GM21390 (cell line): ENCODE data around the gene TDRD10.

ENCODE experiments used
- ATAC-seq: cut with Tn5 transposase; IDR thresholded peaks from one replicate; pipeline ENCODE4 v1.9.1; 2021; ENCODE audit not compliant: unreplicated experiment

The TDRD10 gene

DNA sequence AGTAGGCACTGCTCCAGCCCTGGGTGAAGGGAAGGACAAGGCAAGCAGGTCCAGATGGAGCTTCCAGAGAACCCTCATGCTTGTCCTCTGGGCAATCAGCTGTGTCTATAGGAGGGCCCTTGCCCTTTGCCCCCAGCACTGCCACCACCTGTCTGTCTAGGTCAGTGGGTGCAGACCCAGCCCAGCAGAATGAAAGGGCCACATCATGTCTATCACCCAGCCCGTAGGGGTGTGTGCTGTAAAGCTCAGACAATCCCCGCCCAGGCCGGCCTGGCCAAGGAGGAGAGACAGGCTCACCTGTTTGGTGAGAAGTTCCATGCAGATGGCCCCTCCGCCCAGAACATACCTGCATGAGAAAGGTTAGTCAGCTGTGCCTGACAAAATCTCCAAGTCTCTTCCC is 49.5 kb downstream of the TDRD10 start:
- ATAC-seq: no peak

DNA sequence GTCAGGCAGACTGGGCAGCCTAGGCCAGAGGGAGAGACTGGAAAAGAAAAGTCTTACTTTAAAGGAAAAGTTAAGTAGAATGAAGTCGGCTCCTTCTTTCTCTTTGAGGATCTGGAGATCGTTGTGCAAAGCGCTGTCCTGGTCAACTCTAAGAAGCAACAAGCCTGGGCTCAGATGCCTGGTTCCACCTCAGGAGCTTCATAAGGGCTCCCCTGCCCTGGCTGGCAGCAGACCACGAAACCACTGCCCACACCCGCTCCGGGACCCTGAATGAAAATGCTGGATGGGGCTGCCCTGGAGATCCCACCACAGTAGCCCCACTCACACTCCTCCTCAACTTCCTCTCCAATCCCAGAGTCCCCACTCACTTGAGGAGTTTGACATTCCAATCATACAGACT is 50.0 kb downstream of the TDRD10 start:
- ATAC-seq: no peak

DNA sequence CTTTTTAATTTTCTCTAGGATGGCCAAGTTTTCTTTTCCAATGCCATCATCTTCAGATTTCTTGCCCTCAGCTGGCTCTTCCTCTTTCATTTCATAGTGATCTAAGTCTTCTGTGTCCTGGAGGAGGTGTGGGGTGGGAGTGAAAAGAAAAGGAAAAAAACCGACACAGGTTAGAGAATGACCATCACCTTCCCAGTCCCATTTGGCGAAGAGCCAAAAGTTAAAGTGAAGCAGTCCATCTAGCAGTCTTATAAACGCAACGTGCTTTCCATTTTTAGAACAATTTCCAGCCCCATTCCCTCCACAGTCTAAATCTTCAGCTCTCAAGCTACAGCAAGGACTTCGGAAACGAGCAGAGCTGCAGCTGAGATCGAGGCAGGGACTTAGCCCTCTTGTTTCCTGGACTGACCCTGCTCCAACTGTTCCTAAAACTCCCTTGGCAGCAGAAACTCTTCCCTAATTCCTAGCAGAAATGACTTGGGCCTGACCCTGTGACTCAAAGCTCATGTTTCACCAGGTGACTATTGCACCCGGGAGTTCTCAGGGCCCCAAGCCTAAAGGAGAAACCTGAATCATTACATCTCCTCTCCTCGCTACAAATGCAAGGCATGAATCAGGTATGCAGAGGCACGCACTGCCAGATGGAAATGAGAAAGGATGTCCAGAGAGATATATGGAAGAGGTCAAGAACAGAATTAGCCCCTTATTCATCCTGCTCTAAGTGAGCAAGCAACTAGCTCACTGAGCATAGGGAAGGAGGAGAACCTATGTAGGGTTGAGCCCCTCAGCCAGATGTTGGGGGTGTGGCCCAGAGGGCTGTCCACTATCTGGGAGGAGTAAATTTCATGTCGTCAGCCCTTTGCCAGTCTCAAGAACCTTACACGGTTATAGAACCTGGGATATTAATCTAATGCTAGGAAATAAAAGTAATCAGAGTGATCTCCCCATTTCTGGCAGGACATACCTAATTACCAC is 51.3 kb downstream of the TDRD10 start:
- ATAC-seq: no peak

GRCh38 chr1:154556422-154556821 is 54.4 kb downstream of the TDRD10 start:
- ATAC-seq: no peak

GRCh38 chr1:154557248-154557938 is 55.4 kb downstream of the TDRD10 start:
- no peak for ATAC-seq

DNA sequence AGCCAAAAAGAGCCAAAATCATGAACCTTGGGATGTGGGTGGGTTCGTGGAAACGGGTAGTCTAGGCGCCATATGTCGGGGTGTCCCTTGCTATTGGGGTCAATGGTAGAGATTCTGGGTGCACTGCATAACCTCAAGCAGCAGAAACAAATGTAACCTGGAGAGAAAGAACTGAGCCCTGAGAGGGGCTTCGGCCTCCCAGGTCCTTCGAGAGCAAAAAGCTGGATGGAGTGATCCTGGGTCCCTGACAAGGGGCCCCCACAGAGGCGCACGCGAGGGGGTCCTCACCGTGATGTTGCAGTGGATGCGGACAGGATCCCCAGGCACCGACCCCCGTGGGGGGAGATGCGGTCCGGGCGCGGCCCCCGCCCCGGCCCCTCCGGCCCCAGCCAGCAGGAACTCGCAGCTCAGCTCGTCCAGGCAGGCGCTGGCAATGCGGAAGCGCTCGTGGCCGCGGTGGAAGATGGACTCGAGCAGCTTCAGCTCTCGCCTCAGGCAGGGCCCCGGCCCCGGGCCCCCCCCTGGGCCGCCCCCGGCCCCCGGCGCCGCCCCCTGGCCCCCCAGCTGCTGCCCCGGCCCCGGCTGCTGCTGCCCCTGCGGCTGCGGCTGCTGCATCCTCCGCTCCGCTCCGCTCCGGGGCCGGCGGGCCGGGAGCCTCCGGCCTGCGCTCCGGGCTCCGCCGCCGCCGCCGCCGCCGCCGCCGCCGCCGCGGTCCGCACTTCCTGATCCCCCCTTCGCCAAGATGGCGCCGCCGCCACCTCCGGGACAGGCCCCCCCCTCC is 56.1 kb downstream of the TDRD10 start, which contains the start of gene UBE2Q1:
Gene UBE2Q1, minus strand, starts transcription at position 724 of the 781 bp plus-strand sequence. Its CDS starts 109 bp downstream, at position 615.
- no peak for ATAC-seq

- peak; percentile 86 for ATAC-seq
Measured at GRCh38 chr1:154558720-154559465, 56.9 kb downstream of the TDRD10 start.

DNA sequence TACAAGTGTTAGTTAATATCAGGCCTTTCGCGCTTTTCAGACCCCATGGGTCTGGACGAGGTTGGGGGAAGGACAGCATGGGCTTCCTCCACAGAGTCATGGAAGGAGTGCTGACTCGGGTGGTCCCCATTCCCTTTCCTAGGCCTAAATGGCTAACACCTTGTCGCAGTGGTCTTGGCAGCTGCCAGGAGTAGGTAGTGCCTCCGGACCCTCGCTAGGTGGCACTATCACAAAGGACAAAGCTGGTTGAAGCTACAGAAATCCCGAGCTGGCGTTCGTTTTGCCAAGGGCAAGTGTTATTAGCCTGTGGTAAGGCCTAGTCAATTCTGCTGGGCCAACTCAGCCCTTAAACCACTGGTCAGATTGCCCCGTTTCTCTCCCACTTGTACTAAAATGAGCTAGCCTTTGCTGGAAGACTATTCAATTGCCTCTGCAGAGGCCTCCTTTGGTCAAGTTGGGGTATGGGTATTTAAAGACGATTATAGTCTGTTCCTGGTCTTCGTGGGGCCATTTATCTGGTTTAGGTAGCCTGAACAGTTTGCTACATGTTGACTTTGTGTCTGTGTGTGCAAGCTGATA is 57.5 kb downstream of the TDRD10 start:
- ATAC-seq: peak; percentile 41

GRCh38 chr1:154565876-154566275 is 63.9 kb downstream of the TDRD10 start:
- no peak for ATAC-seq

- ATAC-seq: no peak
Measured at GRCh38 chr1:154567386-154568156, 65.6 kb downstream of the TDRD10 start, which contains the start of gene CHRNB2. Gene CHRNB2 (plus strand): TSS chr1:154567778. CDS start chr1:154568045, 267 bp downstream.

DNA sequence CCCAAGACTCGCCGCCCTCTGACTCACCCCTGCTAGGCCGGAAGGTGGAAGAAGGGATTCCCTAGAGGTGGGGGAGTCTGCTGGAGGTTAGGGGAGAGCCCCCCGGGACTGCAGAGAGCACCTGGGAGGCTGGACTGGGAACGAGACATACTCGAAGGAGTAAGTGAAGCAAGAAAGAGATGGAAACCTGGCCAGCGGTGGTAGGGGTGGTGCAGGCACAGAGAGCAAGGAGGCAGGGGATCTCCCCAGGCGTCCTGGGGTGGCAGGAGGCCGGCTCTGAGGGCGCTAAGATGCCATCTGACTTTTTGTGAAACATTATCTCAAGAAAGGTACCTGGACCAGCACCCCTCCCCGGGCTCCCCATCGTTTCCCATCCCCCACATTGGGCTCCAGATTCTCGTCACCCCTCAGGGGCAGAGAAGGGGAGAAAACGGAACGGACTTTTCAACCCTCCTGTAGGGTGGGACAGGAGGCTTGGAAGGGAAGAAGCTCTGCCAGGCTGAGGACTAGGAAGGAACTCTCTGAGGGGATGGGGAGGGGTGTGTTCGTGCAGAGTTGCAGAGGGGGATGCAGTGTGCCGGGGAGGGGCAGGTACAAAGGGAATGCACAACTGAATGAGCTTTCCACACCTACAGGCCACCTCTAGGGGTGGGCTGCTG is 66.3 kb downstream of the TDRD10 start:
- no peak for ATAC-seq

GRCh38 chr1:154571244-154571963 is 69.4 kb downstream of the TDRD10 start:
- ATAC-seq: no peak

GRCh38 chr1:154571964-154572288 is 69.9 kb downstream of the TDRD10 start:
- no peak for ATAC-seq

- no peak for ATAC-seq
Measured at GRCh38 chr1:154572468-154573167, 70.6 kb downstream of the TDRD10 start.

DNA sequence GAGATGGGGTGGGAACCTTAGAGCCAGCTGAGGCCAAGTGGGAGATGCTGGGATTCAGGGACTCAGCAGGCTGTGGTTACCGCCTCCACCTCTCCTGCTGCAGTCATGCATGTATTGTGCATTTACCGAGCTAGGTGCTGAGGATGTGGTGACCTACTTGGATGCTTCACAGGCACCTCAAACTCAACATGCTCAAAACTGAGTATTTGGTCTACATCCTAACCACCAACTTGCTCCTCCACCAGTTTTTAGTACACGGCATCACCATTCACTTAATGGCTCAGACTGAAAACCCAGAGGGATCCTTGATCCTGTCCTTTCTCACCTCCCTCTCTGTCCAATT is 71.1 kb downstream of the TDRD10 start:
- no peak for ATAC-seq

- ATAC-seq: no peak
Measured at GRCh38 chr1:154574716-154575115, 72.7 kb downstream of the TDRD10 start.

- ATAC-seq: no peak
Measured at GRCh38 chr1:154575147-154575927, 73.3 kb downstream of the TDRD10 start.
